MG63 (cell line): ENCODE measurements around the gene PTPRQ. TPM values are rescaled to one million over a fixed set of nuclear protein-coding genes. Genes with fewer than 3 reads are reported as not detected.
A peak's percentile ranks its signal among the peaks of the same experiment; 100 is the strongest.

Experiments used
- DNase-seq: peaks from one replicate; pipeline ENCODE4 v3.0.0-alpha.2; 2020
- H3K27me3 ChIP-seq: fragments of 250-450 bp; sonication (Bioruptor Pico); 2 replicates; pipeline ENCODE4 v1.5.1; 2020; ENCODE audit warnings: mild to moderate bottlenecking, moderate library complexity
- H3K36me3 ChIP-seq: fragments of 250-450 bp; sonication (Bioruptor Pico); 2 replicates; pipeline ENCODE4 v1.5.1; 2020; ENCODE audit warnings: mild to moderate bottlenecking, moderate library complexity
- H3K4me3 ChIP-seq: fragments of 250-450 bp; sonication (Bioruptor Pico); 2 replicates; pipeline ENCODE4 v1.5.1; 2020; ENCODE audit warnings: mild to moderate bottlenecking, moderate library complexity
- H3K9me3 ChIP-seq: fragments of 250-450 bp; sonication (Bioruptor Pico); 2 replicates; pipeline ENCODE4 v1.5.1; 2020; ENCODE audit warnings: mild to moderate bottlenecking, moderate library complexity
- total RNA-seq: library from RNA; depleted of rRNA; stranded (reverse); fragments of >200 nt; shearing (Covaris generic); gene quantifications from 2 replicates; pipeline ENCODE4 v1.2.3, GENCODE V29; 2014; ENCODE audit warnings: low replicate concordance

Gene PTPRQ
- total RNA-seq, 1 experiment from 2014 or later = 4.0 TPM

GRCh38 chr12:80582431-80582830 is 138.4 kb downstream of the PTPRQ start:
- Histone ChIP-seq H3K27me3 (no peaks in the 10 kb centered on the region), H3K36me3 (peaks cover 15% of the 10 kb centered on the region), H3K4me3 (no peak overlapping the region), H3K9me3 (peaks cover 6% of the 10 kb centered on the region; the same call in 1 of the 2 replicates)
- DNase-seq = peak; percentile 67

GRCh38 chr12:80589077-80589476 is 145.0 kb downstream of the PTPRQ start:
- no peaks in the 10 kb centered on the region for H3K27me3 ChIP-seq
- H3K36me3 ChIP-seq = peaks cover 8% of the 10 kb centered on the region; the same call in 1 of the 2 replicates
- no peak for DNase-seq
- no peak overlapping the region for H3K4me3 ChIP-seq
- H3K9me3 ChIP-seq = 0 out of 2 replicates have a peak, but pooled peaks cover 2% of the 10 kb centered on the region

DNA sequence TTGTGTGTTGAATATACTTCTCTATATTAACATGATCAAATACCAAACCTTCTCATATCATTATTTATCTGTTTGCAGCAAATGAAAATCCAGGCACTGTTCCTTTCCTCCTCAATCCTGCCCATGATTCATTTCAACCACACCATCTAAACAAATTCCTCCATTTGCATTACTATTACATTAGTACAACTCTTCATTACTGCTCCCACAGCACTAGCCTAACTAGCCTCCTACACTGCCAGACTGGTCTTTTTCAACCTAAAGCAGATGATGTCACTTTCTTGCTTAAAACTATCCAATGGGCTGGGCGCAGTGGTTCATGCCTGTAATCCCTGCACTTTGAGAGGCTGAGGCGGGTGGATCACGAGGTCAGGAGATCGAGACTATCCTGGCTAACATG is 146.1 kb downstream of the PTPRQ start:
- peaks cover 8% of the 10 kb centered on the region; the same call in 1 of the 2 replicates for H3K36me3 ChIP-seq
- DNase-seq = no peak
- no peak overlapping the region for H3K4me3 ChIP-seq
- H3K9me3 ChIP-seq = 0 out of 2 replicates have a peak, but pooled peaks cover 2% of the 10 kb centered on the region
- no peaks in the 10 kb centered on the region for H3K27me3 ChIP-seq

- DNase-seq = no peak
Observed at GRCh38 chr12:80593766-80594165, 149.7 kb downstream of the PTPRQ start.

DNA sequence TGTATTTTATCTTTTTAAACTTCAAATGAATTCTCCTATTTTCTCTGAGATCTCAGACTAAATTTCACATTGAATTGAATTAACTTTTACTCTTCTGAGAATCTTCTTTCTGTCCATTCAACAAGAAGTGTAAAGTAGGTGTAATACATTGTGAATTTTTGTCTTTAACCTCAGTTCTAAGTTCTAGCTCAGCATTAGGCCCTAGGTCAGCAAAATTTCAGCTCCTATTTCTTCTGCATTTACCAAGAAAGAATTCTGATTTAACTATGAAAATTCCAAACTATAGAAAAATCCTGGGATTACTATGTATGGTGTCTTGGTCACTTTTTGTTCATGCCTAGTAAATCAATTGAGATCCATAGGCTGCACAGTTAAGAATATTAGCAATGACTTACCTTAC is 152.5 kb downstream of the PTPRQ start:
- Histone ChIP-seq H3K4me3 (no peak overlapping the region), H3K36me3 (peaks cover 7% of the 10 kb centered on the region; the same call in 1 of the 2 replicates), H3K9me3 (no peaks in the 10 kb centered on the region), H3K27me3 (no peaks in the 10 kb centered on the region)
- DNase-seq = no peak

More at GRCh38 chr12:80593766-80594165, 149.7 kb downstream of the PTPRQ start:
- Histone ChIP-seq H3K27me3 (no peaks in the 10 kb centered on the region), H3K9me3 (no peaks in the 10 kb centered on the region), H3K4me3 (no peak overlapping the region), H3K36me3 (peaks cover 7% of the 10 kb centered on the region; the same call in 1 of the 2 replicates)

GRCh38 chr12:80598004-80598606 is 154.1 kb downstream of the PTPRQ start:
- DNase-seq = peak; percentile 58

DNA sequence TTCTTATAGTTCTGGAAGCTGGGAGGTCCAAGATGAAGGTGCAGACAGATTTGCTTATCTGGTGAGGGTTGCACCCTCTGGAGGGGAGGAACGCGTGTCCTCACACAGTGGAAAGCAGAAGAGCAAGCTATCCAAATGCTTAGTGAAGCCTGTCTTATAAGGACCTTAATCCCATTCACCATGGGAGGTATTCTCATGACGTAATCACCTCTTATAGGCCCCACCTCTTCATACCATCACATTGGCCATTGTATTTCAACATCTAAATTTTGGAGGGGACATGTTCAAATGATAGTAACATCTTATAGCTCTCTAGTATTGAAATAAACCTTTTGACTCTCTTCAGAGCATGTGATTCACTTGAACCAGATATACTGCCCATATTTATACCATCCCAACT is 158.4 kb downstream of the PTPRQ start:
- Histone ChIP-seq H3K27me3 (no peaks in the 10 kb centered on the region), H3K9me3 (no peaks in the 10 kb centered on the region), H3K4me3 (no peak overlapping the region), H3K36me3 (peaks cover 8% of the 10 kb centered on the region)
- no peak for DNase-seq

More at GRCh38 chr12:80598004-80598606, 154.1 kb downstream of the PTPRQ start:
- no peaks in the 10 kb centered on the region for H3K9me3 ChIP-seq
- H3K36me3 ChIP-seq = peaks cover 5% of the 10 kb centered on the region; the same call in 1 of the 2 replicates
- H3K4me3 ChIP-seq = no peak overlapping the region
- no peaks in the 10 kb centered on the region for H3K27me3 ChIP-seq

GRCh38 chr12:80607361-80608135 is 163.5 kb downstream of the PTPRQ start:
- H3K36me3 ChIP-seq = peaks cover 3% of the 10 kb centered on the region; the same call in 1 of the 2 replicates
- H3K9me3 ChIP-seq = no peaks in the 10 kb centered on the region
- DNase-seq = no peak
- no peak overlapping the region for H3K4me3 ChIP-seq
- no peaks in the 10 kb centered on the region for H3K27me3 ChIP-seq

- Histone ChIP-seq H3K36me3 (no peaks in the 10 kb centered on the region), H3K27me3 (no peaks in the 10 kb centered on the region), H3K9me3 (no peaks in the 10 kb centered on the region), H3K4me3 (no peak overlapping the region)
- DNase-seq = no peak
Observed at GRCh38 chr12:80617733-80618132, 173.7 kb downstream of the PTPRQ start.

- no peak for DNase-seq
- H3K36me3 ChIP-seq = peaks cover 5% of the 10 kb centered on the region
- H3K4me3 ChIP-seq = no peak overlapping the region
- no peaks in the 10 kb centered on the region for H3K9me3 ChIP-seq
- H3K27me3 ChIP-seq = no peaks in the 10 kb centered on the region
Observed at GRCh38 chr12:80620281-80620680, 176.2 kb downstream of the PTPRQ start.

- Histone ChIP-seq H3K36me3 (peaks cover 5% of the 10 kb centered on the region), H3K9me3 (no peaks in the 10 kb centered on the region), H3K4me3 (no peak overlapping the region), H3K27me3 (no peaks in the 10 kb centered on the region)
- DNase-seq = peak; percentile 51
Observed at GRCh38 chr12:80622271-80622670, 178.2 kb downstream of the PTPRQ start.

- Histone ChIP-seq H3K4me3 (no peak overlapping the region), H3K36me3 (peaks cover 8% of the 10 kb centered on the region), H3K9me3 (no peaks in the 10 kb centered on the region), H3K27me3 (no peaks in the 10 kb centered on the region)
- DNase-seq = no peak
Observed at GRCh38 chr12:80625051-80625450, 181.0 kb downstream of the PTPRQ start.

- H3K27me3 ChIP-seq = no peaks in the 10 kb centered on the region
- H3K4me3 ChIP-seq = no peak overlapping the region
- DNase-seq = no peak
- no peaks in the 10 kb centered on the region for H3K9me3 ChIP-seq
- peaks cover 8% of the 10 kb centered on the region for H3K36me3 ChIP-seq
Observed at GRCh38 chr12:80625901-80626300, 181.9 kb downstream of the PTPRQ start.

DNA sequence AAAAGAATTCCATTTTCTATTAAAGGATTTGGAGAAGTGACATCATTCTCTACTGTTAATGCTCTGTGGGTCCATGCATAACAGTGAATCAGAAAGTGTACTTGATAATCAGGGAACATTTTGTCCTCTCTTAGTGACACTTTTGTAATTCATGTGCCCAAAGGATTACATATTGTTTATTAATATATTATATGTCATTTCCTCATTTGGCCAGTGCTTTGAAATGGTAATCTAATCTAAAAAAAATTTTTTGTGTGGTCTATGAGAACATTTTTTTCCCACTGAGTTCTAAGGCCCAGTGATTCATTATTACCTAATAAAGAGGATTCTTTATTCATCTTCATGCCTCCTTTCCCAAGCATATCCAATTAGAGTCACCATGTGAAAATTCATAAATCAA is 183.7 kb downstream of the PTPRQ start:
- no peak for DNase-seq
- Histone ChIP-seq H3K27me3 (no peaks in the 10 kb centered on the region), H3K9me3 (no peaks in the 10 kb centered on the region), H3K4me3 (no peak overlapping the region), H3K36me3 (peaks cover 8% of the 10 kb centered on the region)

- Histone ChIP-seq H3K4me3 (no peak overlapping the region), H3K36me3 (peaks cover 5% of the 10 kb centered on the region), H3K27me3 (no peaks in the 10 kb centered on the region), H3K9me3 (no peaks in the 10 kb centered on the region; the same call in 1 of the 2 replicates)
- DNase-seq = peak; percentile 30
Observed at GRCh38 chr12:80632835-80633234, 188.8 kb downstream of the PTPRQ start.

- peaks cover 2% of the 10 kb centered on the region; the same call in 1 of the 2 replicates for H3K36me3 ChIP-seq
- no peaks in the 10 kb centered on the region; the same call in 1 of the 2 replicates for H3K9me3 ChIP-seq
- no peaks in the 10 kb centered on the region for H3K27me3 ChIP-seq
- DNase-seq = no peak
- H3K4me3 ChIP-seq = no peak overlapping the region
Observed at GRCh38 chr12:80634903-80635302, 190.9 kb downstream of the PTPRQ start.

DNA sequence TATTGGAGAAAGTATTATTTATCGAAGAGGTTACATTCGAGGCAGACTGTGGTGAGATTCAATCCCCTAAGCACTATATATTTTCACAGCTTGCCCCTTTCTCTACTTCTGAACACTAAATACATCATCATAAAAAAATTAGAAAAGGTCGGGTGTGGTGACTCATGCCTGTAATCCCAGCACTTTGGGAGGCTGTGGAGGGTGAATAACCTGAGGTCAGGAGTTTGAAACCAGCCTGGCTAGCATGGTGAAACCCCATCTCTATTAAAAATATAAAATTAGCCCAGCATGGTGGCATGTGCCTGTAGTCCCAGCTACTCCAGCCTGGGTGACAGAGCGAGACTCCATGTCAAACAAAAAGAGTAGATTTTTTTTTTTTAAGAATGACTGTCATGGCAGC is 192.8 kb downstream of the PTPRQ start:
- 0 out of 2 replicates have a peak, but pooled peaks cover 2% of the 10 kb centered on the region for H3K36me3 ChIP-seq
- peak; percentile 32 for DNase-seq
- no peaks in the 10 kb centered on the region; the same call in 1 of the 2 replicates for H3K9me3 ChIP-seq
- H3K27me3 ChIP-seq = no peaks in the 10 kb centered on the region
- H3K4me3 ChIP-seq = no peak overlapping the region
